Spleen (tissue), 11 donors: ENCODE data around the gene B4GALNT2. TPM values are rescaled to one million over a fixed set of nuclear protein-coding genes. Genes with fewer than 3 reads are reported as not detected.
"Not testable (repeated sequence)": the region's sequence is repeated elsewhere in the genome, so short reads cannot be mapped to it uniquely, and the experiment has no call there.

Source experiments
- DNase-seq: peaks from one replicate; pipeline ENCODE4 v3.0.0-alpha.2; 2020
- H3K27ac ChIP-seq, 8 donors: fragments of 200-600 bp; sonication (generic) in 7 of 8; 1 replicate in 4 of 8; 2 replicates in 4 of 8; pipeline versions ENCODE4 v1.5.0 to v1.8.0; 2016 to 2021; ENCODE audit warnings: inconsistent platforms in 4 of 8, mild to moderate bottlenecking in 4 of 8, moderate library complexity in 1 of 8
- H3K27me3 ChIP-seq, 7 donors: fragments of 200-600 bp; sonication (generic) in 6 of 7; replicated peaks in 1 of 7; 1 replicate in 4 of 7; 2 replicates in 3 of 7; pipeline versions ENCODE4 v1.5.0 to v1.8.0; 2016 to 2021; ENCODE audit warnings: inconsistent platforms in 3 of 7, mild to moderate bottlenecking in 1 of 7
- H3K36me3 ChIP-seq, 6 donors: fragments of 200-600 bp; sonication (generic) in 5 of 6; 1 replicate in 4 of 6; 2 replicates in 2 of 6; pipeline versions ENCODE4 v1.5.0 to v1.8.0; 2016 to 2021; ENCODE audit warnings: inconsistent platforms in 2 of 6
- H3K4me1 ChIP-seq, 6 donors: fragments of 200-600 bp; sonication (generic) in 5 of 6; 1 replicate in 3 of 6; 2 replicates in 3 of 6; pipeline versions ENCODE4 v1.5.0 to v1.8.0; 2016 to 2021; ENCODE audit warnings: inconsistent platforms in 3 of 6
- H3K4me3 ChIP-seq, 8 donors: fragments of 200-600 bp; sonication (generic) in 7 of 8; 1 replicate in 4 of 8; 2 replicates in 4 of 8; pipeline versions ENCODE4 v1.5.0 to v1.8.0; 2016 to 2021; ENCODE audit warnings: inconsistent platforms in 4 of 8, mild to moderate bottlenecking in 4 of 8, moderate library complexity in 2 of 8
- H3K9me3 ChIP-seq, 8 donors: fragments of 200-600 bp; sonication (generic) in 7 of 8; 1 replicate in 4 of 8; 2 replicates in 4 of 8; pipeline versions ENCODE4 v1.5.0 to v1.8.0; 2016 to 2021; ENCODE audit warnings: inconsistent platforms in 4 of 8
- POLR2A ChIP-seq, 3 donors: fragments of 450-650 bp; IDR thresholded peaks; one replicate each; pipeline ENCODE4 v1.5.1; 2017; ENCODE audit warnings: antibody characterized with exemption in 3 of 3, mild to moderate bottlenecking in 1 of 3
- POLR2AphosphoS5 ChIP-seq, 3 donors: sonication (generic); formaldehyde crosslinking; IDR thresholded peaks; one replicate each; pipeline ENCODE4 v1.5.1; 2017; ENCODE audit warnings: antibody characterized with exemption in 3 of 3
- WGBS, 5 donors: extraction: QIAGEN DNeasy Blood & Tissue Kit in 3 of 5; methylation state at CpG; one replicate each; pipeline versions ENCODE4 v1.1.5 to v1.1.7; 2013 to 2018; 5-methylcytosine and 5-hydroxymethylcytosine counted together
- intact Hi-C: fragments of 100-400 bp; cut with DNase I; formaldehyde crosslinking; loops from one replicate; pipeline ENCODE4 v1.15.0; 2023; ENCODE audit warnings: low total_unique reads
- polyA plus RNA-seq, 3 donors: library from polyadenylated mRNA; stranded (reverse); fragments of 200-250 nt; gene quantifications; one replicate each; pipeline ENCODE4 v1.2.1, GENCODE V29; 2013
- total RNA-seq, 7 donors: library from RNA; depleted of rRNA in 3 of 7; stranded (reverse); fragments of >200 nt in 3 of 7; fragmentation: NEBNext Ultra II Directional in 4 of 7; extraction: Animal tissue kit (Norgen Biotek cat#: 25700) in 4 of 7; gene quantifications; one replicate each; pipeline versions ENCODE4 v1.1.0 to v1.2.1, GENCODE V29; 2016 to 2021
- TF ChIP-seq, protein P1 (sequence below), 11 experiments: fragments of 200-600 bp in 7 of 11; fragments of 450-650 bp in 4 of 11; sonication (generic) in 4 of 11; IDR thresholded peaks in 8 of 11; conservative IDR thresholded peaks in 3 of 11; 1 replicate in 7 of 11; 2 replicates in 4 of 11; pipeline versions ENCODE4 v1.4.0 to v1.8.0; 2016 to 2021; ENCODE audit warnings: antibody characterized with exemption in 11 of 11, inconsistent platforms in 4 of 11, mild to moderate bottlenecking in 1 of 11
- donor health status: healthy with polysubstance abuse.
- donor health status: DM: no; HTN: no; CAD: no; lungs with moderate emphysema.
- donor health status: DM: no; HTN: no; CAD: no.
- donor health status: Bipolar disorder and iron deficiency.
- donor health status: healthy.
- donor health status: DM: no; HTN: no; CAD: no.
- donor health status: DM: yes; HTN: yes; CAD: no.

Gene B4GALNT2
- total and polyA plus RNA-seq, 10 donors = 0.10 to 0.21 (median 0.18) TPM; not detected in 6

DNA sequence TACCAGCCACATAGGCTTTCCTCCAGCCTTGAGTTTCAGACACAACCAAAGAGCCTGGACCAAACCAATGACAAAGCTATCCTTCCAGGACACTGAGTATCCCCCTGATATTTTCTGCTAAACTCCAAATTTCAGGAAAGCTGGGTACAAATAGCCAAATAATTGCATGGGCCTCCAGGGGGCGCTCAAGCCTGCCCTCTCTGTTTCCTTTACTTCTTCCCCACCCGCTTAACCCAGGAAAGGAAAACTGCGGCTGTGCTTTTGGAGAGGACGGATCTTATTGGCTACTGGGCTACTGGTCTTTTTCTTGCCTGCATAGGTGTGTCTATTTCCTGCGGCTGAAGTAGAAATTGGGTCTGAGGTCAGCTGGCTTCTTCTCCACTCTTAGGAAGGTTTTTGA, 47.7 kb downstream of the B4GALNT2 start:
- H3K4me1 ChIP-seq = peaks cover 0 to 13% (median 3%) of the 10 kb centered on the region in 6 donors
- H3K36me3 ChIP-seq = no peaks in the 10 kb centered on the region
- intact Hi-C loops = loop anchor here (2.0 kb wide), 1 partner anchor 46 kb away; no protein-coding TSS in a partner anchor
- TF ChIP-seq POLR2AphosphoS5 (IDR thresholded peaks at IDR 0.05) = peak in 1 of 3 donors; percentile 39
- TF ChIP-seq, protein P1, sequence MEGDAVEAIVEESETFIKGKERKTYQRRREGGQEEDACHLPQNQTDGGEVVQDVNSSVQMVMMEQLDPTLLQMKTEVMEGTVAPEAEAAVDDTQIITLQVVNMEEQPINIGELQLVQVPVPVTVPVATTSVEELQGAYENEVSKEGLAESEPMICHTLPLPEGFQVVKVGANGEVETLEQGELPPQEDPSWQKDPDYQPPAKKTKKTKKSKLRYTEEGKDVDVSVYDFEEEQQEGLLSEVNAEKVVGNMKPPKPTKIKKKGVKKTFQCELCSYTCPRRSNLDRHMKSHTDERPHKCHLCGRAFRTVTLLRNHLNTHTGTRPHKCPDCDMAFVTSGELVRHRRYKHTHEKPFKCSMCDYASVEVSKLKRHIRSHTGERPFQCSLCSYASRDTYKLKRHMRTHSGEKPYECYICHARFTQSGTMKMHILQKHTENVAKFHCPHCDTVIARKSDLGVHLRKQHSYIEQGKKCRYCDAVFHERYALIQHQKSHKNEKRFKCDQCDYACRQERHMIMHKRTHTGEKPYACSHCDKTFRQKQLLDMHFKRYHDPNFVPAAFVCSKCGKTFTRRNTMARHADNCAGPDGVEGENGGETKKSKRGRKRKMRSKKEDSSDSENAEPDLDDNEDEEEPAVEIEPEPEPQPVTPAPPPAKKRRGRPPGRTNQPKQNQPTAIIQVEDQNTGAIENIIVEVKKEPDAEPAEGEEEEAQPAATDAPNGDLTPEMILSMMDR (IDR thresholded peaks at IDR 0.05 in 8 of 11, conservative IDR thresholded peaks at IDR 0.05 in 3 of 11) = peak; percentile 56 to 88 (median 82)
- no peak for TF ChIP-seq POLR2A (IDR thresholded peaks at IDR 0.05)
- H3K27me3 ChIP-seq = no peaks in the 10 kb centered on the region
- H3K9me3 ChIP-seq = peaks cover 6 to 49% (median 36%) of the 10 kb centered on the region in 8 donors
- H3K27ac ChIP-seq = no peak overlapping the region
- H3K4me3 ChIP-seq = no peak overlapping the region
- 9 to 16% (median 10%) methylated on average over 5 of the region's 5 CpGs for WGBS, 5 donors
- peak; percentile 87 for DNase-seq

DNA sequence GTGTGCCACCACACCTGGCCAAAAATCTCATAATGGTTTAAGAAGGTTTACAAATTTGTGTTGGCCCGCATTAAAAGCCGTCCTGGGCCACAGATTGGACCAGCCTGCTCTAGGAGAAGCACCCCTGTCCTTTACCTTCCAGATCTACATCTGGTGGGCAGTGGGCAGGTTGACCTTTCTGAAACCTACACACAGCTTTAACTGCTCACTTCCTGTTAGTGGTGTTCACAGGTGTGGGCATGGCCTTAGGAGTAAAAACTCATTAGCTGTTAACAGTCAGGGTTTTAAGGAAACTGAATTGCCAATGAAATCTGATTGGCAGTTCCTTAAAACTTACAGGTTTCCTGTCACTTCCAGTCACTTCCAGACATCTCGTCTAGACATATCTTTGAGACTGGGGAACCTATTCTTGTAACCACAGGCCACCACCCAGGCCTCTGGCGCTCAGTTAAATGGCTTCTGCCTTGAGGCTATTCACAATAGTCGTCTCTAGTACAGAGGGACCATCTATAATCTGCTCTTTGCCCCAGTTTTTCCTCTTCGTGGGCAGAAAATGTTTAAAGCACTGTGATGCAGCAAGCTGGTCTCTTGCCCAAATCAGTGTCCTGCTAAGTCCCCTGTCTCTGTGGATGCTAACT, 48.5 kb downstream of the B4GALNT2 start:
- DNase-seq = no peak
- no peak overlapping the region for H3K27ac ChIP-seq

DNA sequence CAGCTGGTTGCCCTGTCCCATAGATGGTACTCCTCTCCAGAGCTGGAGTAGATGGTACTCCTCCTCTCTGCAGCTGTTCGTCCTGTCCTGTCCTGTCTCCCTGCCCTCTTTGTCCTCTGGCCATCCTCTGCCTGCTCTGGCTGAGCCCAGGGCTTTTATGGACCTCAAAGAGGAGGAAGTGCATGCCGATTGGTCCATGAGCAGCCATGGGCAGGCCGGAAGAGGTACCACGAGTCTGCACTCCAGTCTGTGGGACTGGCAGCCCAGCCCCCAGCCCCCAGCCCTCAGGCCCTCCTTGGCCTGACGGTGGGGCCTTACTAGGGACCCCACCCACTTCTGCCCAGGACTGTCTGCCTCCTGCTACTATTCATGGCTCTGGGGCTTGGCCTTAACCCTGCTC, 50.8 kb downstream of the B4GALNT2 start:
- no peak for DNase-seq
- H3K36me3 ChIP-seq = no peaks in the 10 kb centered on the region
- no peaks in the 10 kb centered on the region for H3K27me3 ChIP-seq
- H3K4me1 ChIP-seq = peaks cover 0 to 13% (median 3%) of the 10 kb centered on the region in 6 donors
- 81 to 94% (median 88%) methylated on average over 4 to 5 of the region's 5 CpGs for WGBS, 5 donors
- no peak overlapping the region for H3K27ac ChIP-seq
- intact Hi-C loops = no loop called here
- TF ChIP-seq, protein P1 (IDR thresholded peaks at IDR 0.05 in 8 of 11, conservative IDR thresholded peaks at IDR 0.05 in 3 of 11) = no peak
- TF ChIP-seq POLR2A (IDR thresholded peaks at IDR 0.05) (no peak), POLR2AphosphoS5 (IDR thresholded peaks at IDR 0.05) (no peak)
- peaks cover 0 to 30% (median 15%) of the 10 kb centered on the region in 8 donors for H3K9me3 ChIP-seq
- H3K4me3 ChIP-seq = no peak overlapping the region

More for the DNA sequence above, 48.5 kb downstream of the B4GALNT2 start:
- Histone ChIP-seq H3K4me3 (no peak overlapping the region), H3K36me3 (no peaks in the 10 kb centered on the region), H3K9me3 (peaks cover 4 to 49% (median 35%) of the 10 kb centered on the region in 8 donors), H3K27me3 (no peaks in the 10 kb centered on the region), H3K4me1 (peaks cover 0 to 13% (median 3%) of the 10 kb centered on the region in 6 donors)
- intact Hi-C loops = loop anchor here (2.0 kb wide), 1 partner anchor 46 kb away; no protein-coding TSS in a partner anchor
- WGBS, 5 donors = 73 to 83% (median 79%) methylated on average over 6 of the region's 6 CpGs
- TF ChIP-seq, protein P1 (IDR thresholded peaks at IDR 0.05 in 8 of 11, conservative IDR thresholded peaks at IDR 0.05 in 3 of 11) = no peak
- TF ChIP-seq POLR2AphosphoS5 (IDR thresholded peaks at IDR 0.05) = no peak
- TF ChIP-seq POLR2A (IDR thresholded peaks at IDR 0.05) = no peak

DNA sequence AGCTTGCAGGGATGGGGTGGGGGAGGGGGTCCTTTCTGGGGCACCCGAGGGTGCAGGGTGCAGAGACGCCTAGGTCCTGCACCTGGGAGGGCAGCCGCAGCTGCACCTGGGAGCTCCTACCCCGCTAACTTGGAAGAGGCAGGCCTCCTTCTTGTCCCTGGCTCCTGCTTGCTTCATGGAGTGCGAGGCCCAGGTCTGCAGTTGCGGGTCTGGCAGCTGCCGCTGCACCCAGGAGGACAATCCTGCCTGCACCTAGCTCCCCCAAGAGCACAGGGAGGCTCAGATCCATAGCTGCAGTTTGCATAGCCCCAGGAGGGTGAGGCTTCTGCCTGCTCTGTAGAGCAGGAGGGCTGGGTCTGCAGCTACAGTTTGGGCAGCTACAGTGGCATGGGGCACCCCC, 51.2 kb downstream of the B4GALNT2 start:
- peaks cover 0 to 26% (median 14%) of the 10 kb centered on the region in 8 donors for H3K9me3 ChIP-seq
- WGBS, 5 donors = 85 to 93% (median 88%) methylated on average over 7 of the region's 7 CpGs; no CpG with 5 or more reads in 1 of the 5 donors
- TF ChIP-seq POLR2A (IDR thresholded peaks at IDR 0.05) (no peak), POLR2AphosphoS5 (IDR thresholded peaks at IDR 0.05) (no peak)
- TF ChIP-seq, protein P1 (IDR thresholded peaks at IDR 0.05 in 8 of 11, conservative IDR thresholded peaks at IDR 0.05 in 3 of 11) = no peak
- peaks cover 0 to 13% (median 3%) of the 10 kb centered on the region in 6 donors for H3K4me1 ChIP-seq
- H3K27ac ChIP-seq = no peak overlapping the region
- H3K4me3 ChIP-seq = no peak overlapping the region
- H3K27me3 ChIP-seq = no peaks in the 10 kb centered on the region
- DNase-seq = no peak
- intact Hi-C loops = no loop called here
- no peaks in the 10 kb centered on the region for H3K36me3 ChIP-seq

DNA sequence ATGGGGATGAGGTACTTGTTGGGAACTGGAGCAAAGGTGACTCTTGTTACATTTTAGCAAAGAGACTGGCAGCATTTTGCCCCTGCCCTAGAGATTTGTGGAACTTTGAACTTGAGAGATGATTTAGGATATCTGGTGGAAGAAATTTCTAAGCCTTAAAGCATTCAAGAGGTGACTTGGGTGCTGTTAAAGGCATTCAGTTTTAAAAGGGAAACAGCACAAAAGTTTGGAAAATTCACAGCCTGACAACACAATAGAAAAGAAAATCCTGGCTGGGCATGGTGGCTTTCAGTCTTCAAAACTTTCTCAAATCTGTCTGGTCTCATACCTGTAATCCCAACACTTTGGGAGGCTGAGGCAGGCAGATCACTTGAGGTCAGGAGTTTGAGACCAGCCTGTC, 52.0 kb downstream of the B4GALNT2 start:
- DNase-seq, H3K4me3 ChIP-seq, intact Hi-C loops, H3K27ac ChIP-seq, H3K36me3 ChIP-seq, H3K27me3 ChIP-seq: not testable (repeated sequence)
- Histone ChIP-seq H3K4me1 (peaks cover 0 to 13% (median 3%) of the 10 kb centered on the region in 6 donors), H3K9me3 (peaks cover 0 to 26% (median 14%) of the 10 kb centered on the region in 8 donors)

DNA sequence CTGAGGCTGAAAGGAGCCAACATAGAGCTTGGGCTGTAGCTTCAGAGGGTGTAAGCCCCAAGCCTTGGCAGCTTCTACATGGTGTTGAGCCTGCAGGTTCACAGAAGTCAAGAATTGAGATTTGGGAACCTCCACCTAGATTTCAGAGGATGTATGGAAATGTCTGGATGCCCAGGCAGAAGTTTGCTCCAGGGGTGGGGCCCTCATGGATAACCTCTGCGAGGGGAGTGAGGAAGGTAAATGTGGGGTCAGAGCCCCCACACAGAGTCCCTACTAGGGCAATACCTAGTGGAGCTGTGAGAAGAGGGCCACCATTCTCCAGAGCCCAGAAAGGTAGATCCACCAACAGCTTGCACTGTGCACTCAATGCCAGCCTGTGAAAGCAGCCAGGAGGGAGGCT, 52.8 kb downstream of the B4GALNT2 start:
- intact Hi-C loops, H3K27ac ChIP-seq, H3K36me3 ChIP-seq, DNase-seq, H3K27me3 ChIP-seq, H3K4me3 ChIP-seq: not testable (repeated sequence)
- peaks cover 0 to 26% (median 14%) of the 10 kb centered on the region in 8 donors for H3K9me3 ChIP-seq
- peaks cover 0 to 10% (median 1%) of the 10 kb centered on the region in 6 donors for H3K4me1 ChIP-seq
- 90 to 100% (median 100%) methylated on average over 1 of the region's 1 CpG for WGBS, 5 donors
